GM21717 (cell line): ENCODE data around the gene FKBP4.

Experiments used
- ATAC-seq: cut with Tn5 transposase; IDR thresholded peaks from one replicate; pipeline ENCODE4 v1.9.1; 2021; ENCODE audit warnings: mild to moderate bottlenecking, moderate library complexity; ENCODE audit not compliant: unreplicated experiment

Gene FKBP4

DNA sequence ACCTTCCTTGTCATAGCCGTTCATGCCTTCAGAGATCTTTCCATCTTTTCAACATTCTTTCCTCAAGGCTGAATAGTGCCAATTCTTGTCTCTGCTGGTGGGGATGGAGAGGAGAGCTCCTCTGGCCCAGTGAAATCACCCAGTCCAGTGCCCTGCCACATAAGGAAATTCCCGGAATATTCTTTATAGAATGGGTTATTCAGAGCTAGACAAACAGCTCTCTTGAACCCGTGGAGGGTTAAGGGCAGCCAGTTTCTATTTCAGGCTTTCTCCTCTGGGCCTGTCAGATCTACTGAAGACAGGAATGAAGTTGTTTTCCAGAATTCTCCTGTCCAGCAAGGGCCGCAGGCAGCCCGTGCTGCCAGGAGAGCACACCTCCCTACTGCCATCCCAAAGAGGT, 48.2 kb downstream of the FKBP4 start:
- no peak for ATAC-seq

DNA sequence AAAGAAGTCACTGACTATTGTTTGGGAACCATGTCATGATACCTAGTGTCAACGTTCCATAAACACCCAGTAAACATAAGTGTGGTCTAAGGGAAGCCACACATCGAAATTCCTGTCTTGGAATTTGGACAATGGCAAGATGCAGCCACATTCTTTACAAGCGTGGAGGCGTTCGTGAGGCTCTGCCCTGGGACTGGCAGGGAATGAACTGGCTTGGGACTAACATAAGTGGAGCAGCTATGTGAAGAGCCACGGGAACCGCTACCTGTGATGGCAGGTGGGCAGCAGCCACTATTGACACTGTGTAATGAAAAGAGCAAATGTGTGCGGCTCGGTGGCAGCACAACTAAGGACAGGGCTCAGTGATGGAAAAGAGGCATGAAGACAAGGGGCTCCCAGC, 50.0 kb downstream of the FKBP4 start:
- no peak for ATAC-seq

DNA sequence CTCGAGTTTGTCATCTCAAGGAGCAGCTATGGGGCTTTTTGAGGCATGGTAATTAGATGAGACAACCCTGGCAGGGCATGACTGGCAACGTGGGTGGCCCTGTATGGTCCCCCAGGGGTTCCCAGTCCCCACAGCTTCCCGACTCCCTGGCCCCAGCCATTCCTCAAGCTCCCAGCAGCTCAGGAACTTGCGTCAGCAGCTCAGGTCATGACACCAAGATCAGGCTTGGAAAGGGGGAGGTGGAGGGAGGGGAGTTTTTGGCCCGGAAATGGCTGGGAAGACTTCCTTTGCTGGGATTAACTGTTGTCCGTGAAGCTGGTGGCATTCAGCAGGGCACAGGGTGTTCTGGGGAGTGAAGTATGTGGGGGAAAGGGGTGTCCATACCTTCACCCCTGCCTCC, 50.5 kb downstream of the FKBP4 start:
- ATAC-seq = no peak

DNA sequence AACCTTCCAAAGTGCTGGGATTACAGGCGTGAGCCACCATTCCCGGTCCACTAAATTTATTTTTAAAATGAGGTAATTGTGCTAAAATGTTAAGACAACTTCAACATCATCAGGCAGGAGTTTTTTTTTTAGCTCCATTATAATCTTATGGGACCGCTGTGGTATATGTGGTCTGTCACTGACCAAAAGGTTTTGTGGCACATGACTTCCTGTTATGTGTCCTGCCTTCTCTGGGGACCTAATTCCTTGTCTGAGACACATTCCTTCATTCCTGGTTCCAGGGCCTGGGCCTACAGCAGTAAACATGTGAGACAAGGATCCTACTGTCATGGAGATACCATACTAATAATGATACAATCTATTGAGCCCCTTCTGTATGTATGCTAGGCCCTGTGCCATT, 57.2 kb downstream of the FKBP4 start:
- no peak for ATAC-seq

DNA sequence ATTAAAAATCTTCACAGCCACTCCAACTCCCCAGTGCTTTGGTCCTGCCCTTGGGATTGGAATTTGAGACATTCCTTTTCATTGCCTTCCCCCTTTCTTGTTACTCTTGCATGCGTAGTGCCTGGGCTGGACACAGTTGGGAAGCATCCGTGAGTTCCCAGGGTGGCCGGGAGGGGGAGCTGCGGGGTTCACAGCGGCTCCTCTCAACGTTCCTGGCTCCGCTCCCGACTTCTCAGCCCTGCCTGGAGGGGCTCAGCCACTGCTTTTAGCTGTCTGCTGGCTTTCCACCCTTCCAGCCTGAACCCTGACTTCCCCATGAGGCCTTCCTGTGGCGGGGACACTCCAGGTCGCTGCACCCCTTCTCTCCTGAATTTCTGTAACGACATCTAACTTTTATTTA, 58.9 kb downstream of the FKBP4 start:
- ATAC-seq = no peak
